A549 (cell line): ENCODE results near the gene GGT5. TPM values are rescaled to one million over a fixed set of nuclear protein-coding genes. Genes with fewer than 3 reads are reported as not detected.
"Not testable (repeated sequence)": the region's sequence is repeated elsewhere in the genome, so short reads cannot be mapped to it uniquely, and the experiment has no call there.

ENCODE experiments used
- ATAC-seq, 2 experiments: fragments of 200-7000 bp in 1 of 2; fragments of >200 bp in 1 of 2; cut with Nextera tagmentation in 1 of 2; cut with Tn5 transposase in 1 of 2; 3 replicates each; pipeline versions ENCODE4 v1.8.0 to v1.9.1; 2018 to 2020; ENCODE audit warnings: mild to moderate bottlenecking in 1 of 2, moderate library complexity in 1 of 2
- CTCF ChIA-PET: fragments of 300-600 bp; sonication (Branson Sonifier 250); formaldehyde crosslinking; extraction: SDS; loops from one replicate; lab custom pipeline; 2021; ENCODE audit warnings: antibody characterized with exemption, inconsistent platforms; lab: Yijun Ruan, JAX
- POLR2A ChIA-PET: fragments of 350-600 bp; formaldehyde crosslinking; extraction: SDS; loops from one replicate; lab custom pipeline; 2021; ENCODE audit warnings: antibody characterized with exemption, inconsistent platforms; lab: Yijun Ruan, JAX
- DNase-seq, 2 experiments: peaks; one replicate each; pipeline versions ENCODE4 v3.0.0 to v3.0.0-alpha.2; 2011 to 2016; ENCODE audit warnings: low read depth in 1 of 2, low spot score in 1 of 2
- FAIRE-seq: peaks from 2 replicates; lab custom pipeline; 2011; peaks lifted over from hg19 to GRCh38; lab: Jason Lieb, UNC
- H3K27ac ChIP-seq, 2 experiments: fragments of >200 bp; sonication (Bioruptor Twin); formaldehyde crosslinking; 3 replicates each; pipeline ENCODE4 v1.5.1; 2016 to 2017
- H3K4me1 ChIP-seq: fragments of >200 bp; sonication (Bioruptor Twin); formaldehyde crosslinking; 3 replicates; pipeline ENCODE4 v1.6.1; 2016
- H3K4me2 ChIP-seq: fragments of >200 bp; sonication (Bioruptor Twin); formaldehyde crosslinking; 3 replicates; pipeline ENCODE4 v1.6.1; 2016
- H3K4me3 ChIP-seq: fragments of >200 bp; sonication (Bioruptor Twin); formaldehyde crosslinking; 3 replicates; pipeline ENCODE4 v1.5.1; 2016
- H3K9me3 ChIP-seq: fragments of >200 bp; sonication (Bioruptor Twin); formaldehyde crosslinking; 3 replicates; pipeline ENCODE4 v1.6.1; 2016
- ATOH8 ChIP-seq: fragments of 250-450 bp; sonication (Bioruptor Pico); IDR thresholded peaks from 2 replicates; pipeline ENCODE4 v1.5.0; 2020; ENCODE audit warnings: low read depth, mild to moderate bottlenecking, moderate library complexity
- CBX2 ChIP-seq: fragments of 200-600 bp; sonication (generic); IDR thresholded peaks from 2 replicates; pipeline ENCODE4 v1.6.1; 2016; ENCODE audit warnings: low read depth, mild to moderate bottlenecking, borderline replicate concordance
- CBX8 ChIP-seq: fragments of 200-600 bp; sonication (generic); IDR thresholded peaks from 2 replicates; pipeline ENCODE4 v1.6.1; 2016
- CHD2 ChIP-seq: fragments of 150-350 bp; IDR thresholded peaks from 2 replicates; pipeline ENCODE4 v1.6.1; 2014; ENCODE audit warnings: low read length; ENCODE audit not compliant: partially characterized antibody
- ELK1 ChIP-seq: fragments of 150-350 bp; IDR thresholded peaks from 2 replicates; pipeline ENCODE4 v1.6.1; 2014; ENCODE audit warnings: low read depth, mild to moderate bottlenecking, low read length
- EP300 ChIP-seq, 2 experiments: fragments of >200 bp; sonication (Bioruptor Twin); formaldehyde crosslinking; IDR thresholded peaks; 2 replicates in 1 of 2; 3 replicates in 1 of 2; pipeline ENCODE4 v1.6.1; 2016 to 2017
- FOSL2 ChIP-seq, 2 experiments: fragments of 450-650 bp in 1 of 2; fragments of >200 bp in 1 of 2; sonication (Bioruptor Twin) in 1 of 2; formaldehyde crosslinking; IDR thresholded peaks; 2 replicates each; pipeline versions ENCODE4 v1.5.0 to v1.6.1; 2016 to 2020; ENCODE audit warnings: mild to moderate bottlenecking in 1 of 2, moderate library complexity in 1 of 2
- GATA3 ChIP-seq: IDR thresholded peaks from 2 replicates; pipeline ENCODE4 v1.6.1; 2012; ENCODE audit warnings: borderline replicate concordance
- HEYL ChIP-seq: fragments of 250-450 bp; sonication (Bioruptor Pico); IDR thresholded peaks from 2 replicates; pipeline ENCODE4 v1.8.0; 2021; ENCODE audit warnings: mild to moderate bottlenecking, moderate library complexity
- HOXA7 ChIP-seq: fragments of 250-450 bp; sonication (Bioruptor Pico); IDR thresholded peaks from 2 replicates; pipeline ENCODE4 v1.5.0; 2020; ENCODE audit warnings: mild to moderate bottlenecking, moderate library complexity
- JUN ChIP-seq, 2 experiments: fragments of >200 bp; sonication (Bioruptor Twin); formaldehyde crosslinking; IDR thresholded peaks; 2 replicates in 1 of 2; 3 replicates in 1 of 2; pipeline ENCODE4 v1.6.1; 2016 to 2017
- MAX ChIP-seq: IDR thresholded peaks from 2 replicates; pipeline ENCODE4 v1.6.1; 2012
- MYC ChIP-seq: IDR thresholded peaks from 2 replicates; pipeline ENCODE4 v1.6.1; 2012; ENCODE audit warnings: mild to moderate bottlenecking, inconsistent platforms, low read length, improper control_type of control experiment, borderline replicate concordance
- PBX3 ChIP-seq: IDR thresholded peaks from 2 replicates; pipeline ENCODE4 v1.6.1; 2012
- POLR2A ChIP-seq: IDR thresholded peaks from 2 replicates; pipeline ENCODE4 v1.6.1; 2012; ENCODE audit warnings: mild to moderate bottlenecking, low read length
- RAD21 ChIP-seq, 2 experiments: fragments of >200 bp in 1 of 2; sonication (Bioruptor Twin) in 1 of 2; formaldehyde crosslinking in 1 of 2; IDR thresholded peaks in 1 of 2; conservative IDR thresholded peaks in 1 of 2; 2 replicates in 1 of 2; 3 replicates in 1 of 2; pipeline ENCODE4 v1.6.1; 2012 to 2018; ENCODE audit warnings: inconsistent platforms in 1 of 2
- RCOR1 ChIP-seq: fragments of 150-350 bp; IDR thresholded peaks from 2 replicates; pipeline ENCODE4 v1.6.1; 2014; ENCODE audit warnings: antibody characterized with exemption, low read length, low read depth
- RNF2 ChIP-seq: fragments of 200-600 bp; sonication (generic); IDR thresholded peaks from 2 replicates; pipeline ENCODE4 v1.6.1; 2016; ENCODE audit warnings: low read depth, mild to moderate bottlenecking, antibody characterized with exemption, moderate library complexity, borderline replicate concordance
- SREBF2 ChIP-seq: fragments of 450-650 bp; IDR thresholded peaks from 2 replicates; pipeline ENCODE4 v1.6.1; 2014; ENCODE audit warnings: mild to moderate bottlenecking, moderate library complexity
- TFCP2L1 ChIP-seq: fragments of 250-450 bp; sonication (Bioruptor Pico); IDR thresholded peaks from 2 replicates; pipeline ENCODE4 v1.5.0; 2021; ENCODE audit warnings: mild to moderate bottlenecking
- ZC3H11A ChIP-seq: fragments of 450-650 bp; IDR thresholded peaks from 2 replicates; pipeline ENCODE4 v1.6.1; 2014; ENCODE audit warnings: antibody characterized with exemption, mild to moderate bottlenecking
- WGBS: methylation state at CpG from one replicate; pipeline ENCODE4 v1.1.6; 2017; ENCODE audit errors: missing lambda C conversion rate; 5-methylcytosine and 5-hydroxymethylcytosine counted together
- polyA plus RNA-seq, 4 experiments: library from polyadenylated mRNA; depleted of rRNA in 3 of 4; stranded (reverse); fragments of >200 nt; fragmentation: RNase III in 1 of 4; extraction: RNeasy Plus Mini Kit Qiagen cat#74134 plus additional on column Dnase treatment in 1 of 4; gene quantifications; 2 replicates in 3 of 4; 3 replicates in 1 of 4; pipeline ENCODE4 v1.2.3, GENCODE V29; 2011 to 2017

Gene GGT5
- polyA plus RNA-seq, 2 of the 4 experiments (the other 2 are of a cell fraction): 2.5 to 3.1 TPM

- no peak for TF ChIP-seq MYC
- no peak for TF ChIP-seq POLR2A
- no peak for TF ChIP-seq TFCP2L1 (CRISPR knock-in tag)
- no peak for TF ChIP-seq ZC3H11A
- no peak for TF ChIP-seq CBX8
- no peak for TF ChIP-seq CHD2
- TF ChIP-seq RCOR1: no peak
- no peak for TF ChIP-seq HOXA7 (CRISPR knock-in tag)
- TF ChIP-seq JUN (IDR thresholded peaks at IDR 0.05): no peak
- TF ChIP-seq EP300 (IDR thresholded peaks at IDR 0.05): no peak
- no peak for TF ChIP-seq CBX2
- no peak for TF ChIP-seq MAX
- no peak for TF ChIP-seq ELK1
- TF ChIP-seq HEYL (CRISPR knock-in tag): no peak
- TF ChIP-seq RAD21 (conservative IDR thresholded peaks at IDR 0.05 in 1 of 2, IDR thresholded peaks at IDR 0.05 in 1 of 2): no peak
- no peak for TF ChIP-seq SREBF2
- Histone ChIP-seq H3K27ac (no peak overlapping the region), H3K9me3 (no peaks in the 10 kb centered on the region), H3K4me3 (no peak overlapping the region), H3K4me1 (peaks cover 46% of the 10 kb centered on the region), H3K4me2 (no peak overlapping the region)
- no peak for FAIRE-seq
- ChIA-PET CTCF (no interaction called here), POLR2A (interaction anchor here (1.0 kb wide), 1 partner anchor 265 kb away, joined by 5 read pairs; the partner anchor contains the start of gene GUCD1)
- DNase-seq: no peak
- no peak for ATAC-seq
Measured at GRCh38 chr22:24290459-24290858, 45.6 kb upstream of the GGT5 start.

GRCh38 chr22:24289741-24290163 lies 44.9 kb upstream of the GGT5 start:
- no peak; a peak in 2 of 6 replicates for ATAC-seq
- Histone ChIP-seq H3K4me1 (peaks cover 53% of the 10 kb centered on the region), H3K4me3 (no peak overlapping the region), H3K4me2 (peak overlapping the region; percentile 51), H3K27ac (0 out of 6 replicates have a peak overlapping the region, but pooled peaks of 1 of the 2 experiments have one; percentile 10), H3K9me3 (no peaks in the 10 kb centered on the region)
- DNase-seq: no peak
- CTCF ChIA-PET: interaction anchor here (1.0 to 1.1 kb wide), 2 partner anchors 13 to 232 kb away, joined by 3 read pairs; no protein-coding TSS in a partner anchor
- 62% methylated on average over 4 of the region's 4 CpGs for WGBS
- TF ChIP-seq FOSL2 (IDR thresholded peaks at IDR 0.05) (no peak), FOSL2 (CRISPR knock-in tag; IDR thresholded peaks at IDR 0.05) (no peak)
- FAIRE-seq: no peak
- POLR2A ChIA-PET: no interaction called here

GRCh38 chr22:24289114-24289513 lies 44.2 kb upstream of the GGT5 start:
- POLR2A ChIA-PET: no interaction called here
- no peak for FAIRE-seq
- H3K4me3 ChIP-seq: no peak overlapping the region
- H3K27ac ChIP-seq: 0 out of 6 replicates have a peak overlapping the region, but pooled peaks of 1 of the 2 experiments have one; percentile 4
- peaks cover 57% of the 10 kb centered on the region for H3K4me1 ChIP-seq
- TF ChIP-seq RNF2 (no peak), CBX2 (no peak), CHD2 (no peak), PBX3 (no peak), ATOH8 (CRISPR knock-in tag) (no peak), GATA3 (no peak), SREBF2 (no peak), TFCP2L1 (CRISPR knock-in tag) (no peak), RAD21 (conservative IDR thresholded peaks at IDR 0.05 in 1 of 2, IDR thresholded peaks at IDR 0.05 in 1 of 2) (no peak)
- no peaks in the 10 kb centered on the region for H3K9me3 ChIP-seq
- WGBS: 11% methylated on average over 4 of the region's 4 CpGs
- CTCF ChIA-PET: interaction anchor here (0.6 to 1.1 kb wide), 3 partner anchors 14 to 233 kb away, joined by 3 read pairs; no protein-coding TSS in a partner anchor
- H3K4me2 ChIP-seq: peak overlapping the region; percentile 51
- no peak for DNase-seq
- ATAC-seq: peak in 1 of 2 experiments; percentile 33; a peak in 2 of 6 replicates

GRCh38 chr22:24287801-24288200 lies 42.9 kb upstream of the GGT5 start:
- ChIA-PET POLR2A (interaction anchor here (0.6 to 0.8 kb wide), 2 partner anchors 16 to 17 kb away, joined by 4 to 6 read pairs; partner anchors contain the start of gene SPECC1L), CTCF (interaction anchor here (0.6 kb wide), 1 partner anchor 357 kb away, joined by 4 read pairs; no protein-coding TSS in a partner anchor)
- H3K9me3 ChIP-seq, ATAC-seq, DNase-seq, H3K4me3 ChIP-seq, H3K4me2 ChIP-seq, FAIRE-seq, H3K27ac ChIP-seq: not testable (repeated sequence)
- 88% methylated on average over 6 of the region's 6 CpGs for WGBS
- peaks cover 57% of the 10 kb centered on the region for H3K4me1 ChIP-seq

- H3K4me1 ChIP-seq: peaks cover 56% of the 10 kb centered on the region
- H3K4me3 ChIP-seq, CTCF ChIA-PET, POLR2A ChIA-PET, H3K4me2 ChIP-seq, H3K27ac ChIP-seq, FAIRE-seq, DNase-seq, H3K9me3 ChIP-seq, ATAC-seq: not testable (repeated sequence)
- WGBS: 88% methylated on average over 6 of the region's 9 CpGs
Measured at GRCh38 chr22:24287212-24287611, 42.3 kb upstream of the GGT5 start.
